Neural progenitor cell (in vitro differentiated cells): ENCODE data around the gene BRWD1. TPM values are rescaled to one million over a fixed set of nuclear protein-coding genes. Genes with fewer than 3 reads are reported as not detected.

Source experiments
- DNase-seq: peaks from one replicate; pipeline ENCODE4 v3.0.0-alpha.2; 2016; ENCODE audit warnings: low spot score
- H2AFZ ChIP-seq: fragments of 200-600 bp; sonication (generic); replicated peaks from 2 replicates; pipeline ENCODE4 v1.6.1; 2016; ENCODE audit warnings: antibody characterized with exemption
- H3F3A ChIP-seq: fragments of 200-600 bp; sonication (generic); 2 replicates; pipeline ENCODE4 v1.6.1; 2016; ENCODE audit warnings: antibody characterized with exemption, low read depth
- H3K27ac ChIP-seq: fragments of 200-600 bp; sonication (generic); 2 replicates; pipeline ENCODE4 v1.5.1; 2016; ENCODE audit warnings: mild to moderate bottlenecking
- H3K27me3 ChIP-seq: fragments of 200-600 bp; sonication (generic); 2 replicates; pipeline ENCODE4 v1.6.1; 2016; ENCODE audit warnings: mild to moderate bottlenecking, moderate library complexity
- H3K36me3 ChIP-seq: fragments of 200-600 bp; sonication (generic); 2 replicates; pipeline ENCODE4 v1.5.1; 2016
- H3K4me1 ChIP-seq: fragments of 200-600 bp; sonication (generic); 2 replicates; pipeline ENCODE4 v1.6.1; 2016; ENCODE audit warnings: mixed run types
- H3K4me2 ChIP-seq: fragments of 200-600 bp; sonication (generic); 2 replicates; pipeline ENCODE4 v1.6.1; 2016
- H3K4me3 ChIP-seq: fragments of 200-600 bp; sonication (generic); 2 replicates; pipeline ENCODE4 v1.5.1; 2016
- H3K79me2 ChIP-seq: fragments of 200-600 bp; sonication (generic); 2 replicates; pipeline ENCODE4 v1.6.1; 2016; ENCODE audit warnings: low read depth
- H3K9ac ChIP-seq: fragments of 200-600 bp; sonication (generic); 2 replicates; pipeline ENCODE4 v1.6.1; 2016
- H3K9me3 ChIP-seq: fragments of 200-600 bp; sonication (generic); 2 replicates; pipeline ENCODE4 v1.5.1; 2016; ENCODE audit warnings: low read depth
- H4K20me1 ChIP-seq: fragments of 200-600 bp; sonication (generic); 2 replicates; pipeline ENCODE4 v1.6.1; 2016; ENCODE audit warnings: low read depth
- H3K27ac Mint-ChIP-seq: 3 replicates; pipeline ENCODE4 v1.8.0; 2021; ENCODE audit warnings: mixed read lengths
- H3K27me3 Mint-ChIP-seq: 2 replicates; pipeline ENCODE4 v1.8.0; 2022; ENCODE audit warnings: low read depth, mild to moderate bottlenecking, inconsistent platforms, moderate library complexity, mixed read lengths; ENCODE audit not compliant: insufficient read depth
- H3K36me3 Mint-ChIP-seq: 3 replicates; pipeline ENCODE4 v1.8.0; 2021; ENCODE audit warnings: mixed read lengths
- H3K4me1 Mint-ChIP-seq: 3 replicates; pipeline ENCODE4 v1.8.0; 2021; ENCODE audit warnings: mixed read lengths
- H3K4me3 Mint-ChIP-seq: 3 replicates; pipeline ENCODE4 v1.8.0; 2021; ENCODE audit warnings: mild to moderate bottlenecking, moderate library complexity, mixed read lengths
- H3K9me3 Mint-ChIP-seq: 3 replicates; pipeline ENCODE4 v1.8.0; 2020; ENCODE audit warnings: mixed read lengths
- EZH2 ChIP-seq: fragments of 200-600 bp; sonication (generic); IDR thresholded peaks from 2 replicates; pipeline ENCODE4 v1.6.1; 2017; ENCODE audit warnings: antibody characterized with exemption, mild to moderate bottlenecking, moderate library complexity
- EZH2phosphoT487 ChIP-seq: fragments of 200-600 bp; sonication (generic); IDR thresholded peaks from 2 replicates; pipeline ENCODE4 v1.6.1; 2017; ENCODE audit warnings: antibody characterized with exemption
- total RNA-seq: library from RNA; depleted of rRNA; stranded (reverse); fragments of >200 nt; gene quantifications from 2 replicates; pipeline ENCODE4 v1.2.3, GENCODE V29; 2015; ENCODE audit warnings: low replicate concordance
- TF ChIP-seq, protein P1 (sequence below): fragments of 200-600 bp; sonication (generic); IDR thresholded peaks from 2 replicates; pipeline ENCODE4 v1.5.1; 2017; ENCODE audit warnings: antibody characterized with exemption, mild to moderate bottlenecking

Gene BRWD1
- total RNA-seq, 1 donor from 2014 or later = 130 TPM

DNA sequence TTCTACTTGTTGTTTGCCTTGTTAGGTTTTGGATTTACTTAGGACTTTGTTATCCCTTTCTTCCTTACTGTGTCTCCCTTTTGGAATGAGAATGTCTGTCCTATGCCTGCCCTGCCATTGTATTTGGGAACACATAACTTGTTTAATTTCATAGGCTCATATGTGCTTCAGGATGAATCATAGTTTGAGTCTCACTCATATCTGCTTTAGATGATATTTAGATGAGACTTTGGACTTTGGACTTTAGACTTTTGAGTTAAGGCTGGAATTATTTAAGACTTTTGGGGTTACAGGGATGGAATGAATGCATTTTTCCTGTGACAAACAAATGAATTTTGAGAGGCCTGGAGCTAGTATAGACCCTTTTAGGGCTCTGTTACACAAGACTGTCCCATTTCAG, 163.6 kb downstream of the BRWD1 start:
- Histone ChIP-seq H3K9me3 (no peaks in the 10 kb centered on the region), H3K27ac (no peak overlapping the region), H3K4me2 (no peak overlapping the region), H2AFZ (no peak overlapping the region), H3K4me1 (no peaks in the 10 kb centered on the region), H3K9ac (no peak overlapping the region), H4K20me1 (no peaks in the 10 kb centered on the region), H3K36me3 (no peaks in the 10 kb centered on the region), H3F3A (no peaks in the 10 kb centered on the region), H3K79me2 (no peaks in the 10 kb centered on the region), H3K4me3 (no peak overlapping the region), H3K27me3 (no peaks in the 10 kb centered on the region)
- Mint-ChIP-seq H3K36me3 (no peaks in the 10 kb centered on the region), H3K9me3 (peaks cover 7% of the 10 kb centered on the region), H3K4me3 (no peak overlapping the region), H3K4me1 (no peaks in the 10 kb centered on the region), H3K27me3 (peaks cover 5% of the 10 kb centered on the region), H3K27ac (no peak overlapping the region)
- no peak for DNase-seq
- TF ChIP-seq EZH2phosphoT487 (no peak), EZH2 (no peak)
- TF ChIP-seq, protein P1, sequence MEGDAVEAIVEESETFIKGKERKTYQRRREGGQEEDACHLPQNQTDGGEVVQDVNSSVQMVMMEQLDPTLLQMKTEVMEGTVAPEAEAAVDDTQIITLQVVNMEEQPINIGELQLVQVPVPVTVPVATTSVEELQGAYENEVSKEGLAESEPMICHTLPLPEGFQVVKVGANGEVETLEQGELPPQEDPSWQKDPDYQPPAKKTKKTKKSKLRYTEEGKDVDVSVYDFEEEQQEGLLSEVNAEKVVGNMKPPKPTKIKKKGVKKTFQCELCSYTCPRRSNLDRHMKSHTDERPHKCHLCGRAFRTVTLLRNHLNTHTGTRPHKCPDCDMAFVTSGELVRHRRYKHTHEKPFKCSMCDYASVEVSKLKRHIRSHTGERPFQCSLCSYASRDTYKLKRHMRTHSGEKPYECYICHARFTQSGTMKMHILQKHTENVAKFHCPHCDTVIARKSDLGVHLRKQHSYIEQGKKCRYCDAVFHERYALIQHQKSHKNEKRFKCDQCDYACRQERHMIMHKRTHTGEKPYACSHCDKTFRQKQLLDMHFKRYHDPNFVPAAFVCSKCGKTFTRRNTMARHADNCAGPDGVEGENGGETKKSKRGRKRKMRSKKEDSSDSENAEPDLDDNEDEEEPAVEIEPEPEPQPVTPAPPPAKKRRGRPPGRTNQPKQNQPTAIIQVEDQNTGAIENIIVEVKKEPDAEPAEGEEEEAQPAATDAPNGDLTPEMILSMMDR = no peak

- Mint-ChIP-seq H3K4me1 (no peaks in the 10 kb centered on the region), H3K36me3 (no peaks in the 10 kb centered on the region)
- no peak for TF ChIP-seq EZH2
- TF ChIP-seq EZH2phosphoT487 = no peak
- TF ChIP-seq, protein P1 = no peak
These were observed 164.5 kb downstream of the BRWD1 start for GRCh38 chr21:39148975-39149374.

GRCh38 chr21:39144191-39144590, 169.2 kb downstream of the BRWD1 start:
- H3K9ac ChIP-seq = no peak overlapping the region
- H2AFZ ChIP-seq = no peak overlapping the region
- no peaks in the 10 kb centered on the region for H3K79me2 ChIP-seq
- no peaks in the 10 kb centered on the region for H3K9me3 ChIP-seq
- Mint-ChIP-seq H3K4me3 (no peak overlapping the region), H3K27ac (no peak overlapping the region), H3K36me3 (no peaks in the 10 kb centered on the region), H3K9me3 (peaks cover 7% of the 10 kb centered on the region), H3K27me3 (peaks cover 2% of the 10 kb centered on the region), H3K4me1 (no peaks in the 10 kb centered on the region)
- no peak overlapping the region for H3K27ac ChIP-seq
- no peaks in the 10 kb centered on the region for H3K36me3 ChIP-seq
- H3K4me1 ChIP-seq = no peaks in the 10 kb centered on the region
- no peaks in the 10 kb centered on the region for H4K20me1 ChIP-seq
- no peak overlapping the region for H3K4me3 ChIP-seq
- no peak for DNase-seq
- H3K27me3 ChIP-seq = no peaks in the 10 kb centered on the region
- H3K4me2 ChIP-seq = no peak overlapping the region
- TF ChIP-seq, protein P1 = no peak
- TF ChIP-seq EZH2phosphoT487 (no peak), EZH2 (no peak)
- no peaks in the 10 kb centered on the region for H3F3A ChIP-seq

More at GRCh38 chr21:39148975-39149374, 164.5 kb downstream of the BRWD1 start:
- no peak overlapping the region for H3K4me2 ChIP-seq
- no peak overlapping the region for H2AFZ ChIP-seq
- no peaks in the 10 kb centered on the region for H3K9me3 ChIP-seq
- no peak overlapping the region for H3K9ac ChIP-seq
- no peak overlapping the region for H3K4me3 Mint-ChIP-seq
- H3K36me3 ChIP-seq = no peaks in the 10 kb centered on the region
- no peaks in the 10 kb centered on the region for H3K79me2 ChIP-seq
- H3K27ac ChIP-seq = no peak overlapping the region
- peaks cover 7% of the 10 kb centered on the region for H3K9me3 Mint-ChIP-seq
- no peaks in the 10 kb centered on the region for H3K4me1 ChIP-seq
- H3K27me3 ChIP-seq = no peaks in the 10 kb centered on the region
- no peak overlapping the region for H3K27ac Mint-ChIP-seq
- H4K20me1 ChIP-seq = no peaks in the 10 kb centered on the region
- DNase-seq = no peak
- H3K4me3 ChIP-seq = no peak overlapping the region
- H3K27me3 Mint-ChIP-seq = peaks cover 5% of the 10 kb centered on the region
- no peaks in the 10 kb centered on the region for H3F3A ChIP-seq
